Hepatocyte (in vitro differentiated cells): ENCODE data around the gene C2CD5.
A peak's percentile ranks its signal among the peaks of the same experiment; 100 is the strongest.

Experiments
- EZH2 ChIP-seq: fragments of 200-600 bp; sonication (generic); IDR thresholded peaks from 2 replicates; pipeline ENCODE4 v1.6.1; 2016; ENCODE audit warnings: antibody characterized with exemption, mild to moderate bottlenecking, borderline replicate concordance
- TF ChIP-seq, protein P1 (sequence below): fragments of 200-600 bp; sonication (generic); IDR thresholded peaks from 2 replicates; pipeline ENCODE4 v1.5.1; 2016; ENCODE audit warnings: antibody characterized with exemption, mild to moderate bottlenecking; ENCODE audit not compliant: poor library complexity

GRCh38 chr12:22544038-22544979, at the start of gene C2CD5:
- TF ChIP-seq, protein P1, sequence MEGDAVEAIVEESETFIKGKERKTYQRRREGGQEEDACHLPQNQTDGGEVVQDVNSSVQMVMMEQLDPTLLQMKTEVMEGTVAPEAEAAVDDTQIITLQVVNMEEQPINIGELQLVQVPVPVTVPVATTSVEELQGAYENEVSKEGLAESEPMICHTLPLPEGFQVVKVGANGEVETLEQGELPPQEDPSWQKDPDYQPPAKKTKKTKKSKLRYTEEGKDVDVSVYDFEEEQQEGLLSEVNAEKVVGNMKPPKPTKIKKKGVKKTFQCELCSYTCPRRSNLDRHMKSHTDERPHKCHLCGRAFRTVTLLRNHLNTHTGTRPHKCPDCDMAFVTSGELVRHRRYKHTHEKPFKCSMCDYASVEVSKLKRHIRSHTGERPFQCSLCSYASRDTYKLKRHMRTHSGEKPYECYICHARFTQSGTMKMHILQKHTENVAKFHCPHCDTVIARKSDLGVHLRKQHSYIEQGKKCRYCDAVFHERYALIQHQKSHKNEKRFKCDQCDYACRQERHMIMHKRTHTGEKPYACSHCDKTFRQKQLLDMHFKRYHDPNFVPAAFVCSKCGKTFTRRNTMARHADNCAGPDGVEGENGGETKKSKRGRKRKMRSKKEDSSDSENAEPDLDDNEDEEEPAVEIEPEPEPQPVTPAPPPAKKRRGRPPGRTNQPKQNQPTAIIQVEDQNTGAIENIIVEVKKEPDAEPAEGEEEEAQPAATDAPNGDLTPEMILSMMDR = peak; percentile 30
- TF ChIP-seq EZH2 = no peak
